Endothelial cell of umbilical vein (primary cell): Measurements from ENCODE around the gene OR8B4. TPM values are rescaled to one million over a fixed set of nuclear protein-coding genes. Genes with fewer than 3 reads are reported as not detected.

Source experiments
- polyA plus RNA-seq, 4 experiments: library from polyadenylated mRNA; depleted of rRNA in 3 of 4; stranded (reverse) in 3 of 4; unstranded in 1 of 4; fragments of >200 nt; gene quantifications; 2 replicates each; pipeline versions ENCODE4 v1.2.1 to v1.2.3, GENCODE V29; 2011 to 2012; ENCODE audit warnings: missing spikeins in 1 of 4
- total RNA-seq: library from RNA; stranded (reverse); gene quantifications from 2 replicates; pipeline ENCODE4 v1.2.3, GENCODE V29; 2021

The OR8B4 gene
- total and polyA plus RNA-seq, 2 donors (not counting 3 experiments of a cell fraction or from before 2014, with no cell fraction given): not detected

Other genes with a start within 250 kb of the OR8B4 start
- gene OR10D3, start 241.5 kb downstream of the OR8B4 start, total RNA-seq: not detected in 2 replicates
- not detected in 2 replicates for gene OR10D3, start 241.5 kb downstream of the OR8B4 start, polyA plus RNA-seq
- not detected in 2 replicates for gene OR8G1, start 183.8 kb downstream of the OR8B4 start, total RNA-seq
- gene OR8G1, start 183.8 kb downstream of the OR8B4 start, polyA plus RNA-seq: not detected in 2 replicates
- gene OR8G5, start 168.5 kb downstream of the OR8B4 start, total RNA-seq: not detected in 2 replicates
- gene OR8G5, start 168.5 kb downstream of the OR8B4 start, polyA plus RNA-seq: not detected in 2 replicates
- gene OR8D1, start 110.9 kb downstream of the OR8B4 start, total RNA-seq: not detected in 2 replicates
- gene OR8D1, start 110.9 kb downstream of the OR8B4 start, polyA plus RNA-seq: not detected in 2 replicates
- not detected in 2 replicates for gene OR8D2, start 104.7 kb downstream of the OR8B4 start, total RNA-seq
- not detected in 2 replicates for gene OR8D2, start 104.7 kb downstream of the OR8B4 start, polyA plus RNA-seq
- not detected in 2 replicates for gene OR8B2, start 40.4 kb downstream of the OR8B4 start, total RNA-seq
- not detected in 2 replicates for gene OR8B2, start 40.4 kb downstream of the OR8B4 start, polyA plus RNA-seq
- not detected in 2 replicates for gene OR8B3, start 25.8 kb downstream of the OR8B4 start, total RNA-seq
- not detected in 2 replicates for gene OR8B3, start 25.8 kb downstream of the OR8B4 start, polyA plus RNA-seq
- gene OR8B8, start 20.8 kb upstream of the OR8B4 start, total RNA-seq: not detected in 2 replicates
- gene OR8B8, start 20.8 kb upstream of the OR8B4 start, polyA plus RNA-seq: not detected in 2 replicates
- not detected in 2 replicates for gene OR8B12, start 118.8 kb upstream of the OR8B4 start, total RNA-seq
- gene OR8B12, start 118.8 kb upstream of the OR8B4 start, polyA plus RNA-seq: not detected in 2 replicates
- not detected in 2 replicates for gene OR8A1, start 145.1 kb upstream of the OR8B4 start, total RNA-seq
- not detected in 2 replicates for gene OR8A1, start 145.1 kb upstream of the OR8B4 start, polyA plus RNA-seq
- gene PANX3, start 186.6 kb upstream of the OR8B4 start, total RNA-seq: not detected in 2 replicates
- not detected in 2 replicates for gene PANX3, start 186.6 kb upstream of the OR8B4 start, polyA plus RNA-seq
- gene TBRG1, start 198.0 kb upstream of the OR8B4 start, total RNA-seq: 29.6 and 34.4 TPM in 2 replicates
- 22.4 and 24.3 TPM in 2 replicates for gene TBRG1, start 198.0 kb upstream of the OR8B4 start, polyA plus RNA-seq
- gene SIAE, start 248.9 kb upstream of the OR8B4 start, total RNA-seq: 15.1 and 16.9 TPM in 2 replicates
- gene SIAE, start 248.9 kb upstream of the OR8B4 start, polyA plus RNA-seq: 22.1 and 23.9 TPM in 2 replicates
- gene SPA17, start 249.0 kb upstream of the OR8B4 start, total RNA-seq: 4.7 and 6.1 TPM in 2 replicates
- 2.8 and 3.9 TPM in 2 replicates for gene SPA17, start 249.0 kb upstream of the OR8B4 start, polyA plus RNA-seq